Ascending aorta (tissue), 2 donors: Measurements from ENCODE around the gene TSC22D3. TPM values are rescaled to one million over a fixed set of nuclear protein-coding genes. Genes with fewer than 3 reads are reported as not detected.
"Not testable (repeated sequence)": the region's sequence is repeated elsewhere in the genome, so short reads cannot be mapped to it uniquely, and the experiment has no call there.

Source experiments
- DNase-seq, 2 donors: peaks; one replicate each; pipeline ENCODE4 v3.0.0-alpha.2; 2019; ENCODE audit warnings: low spot score in 2 of 2
- H3K27ac ChIP-seq, 2 donors: fragments of 200-600 bp; sonication (generic); one replicate each; pipeline ENCODE4 v1.5.1; 2016 to 2017; ENCODE audit warnings: mild to moderate bottlenecking in 1 of 2
- H3K27me3 ChIP-seq: fragments of 200-600 bp; sonication (generic); one replicate; pipeline ENCODE4 v1.5.1; 2017
- H3K36me3 ChIP-seq, 2 donors: fragments of 200-600 bp; sonication (generic); one replicate each; pipeline ENCODE4 v1.5.1; 2016
- H3K4me1 ChIP-seq, 2 donors: fragments of 200-600 bp; sonication (generic); one replicate each; pipeline ENCODE4 v1.5.1; 2016 to 2017; ENCODE audit warnings: mild to moderate bottlenecking in 1 of 2
- H3K4me3 ChIP-seq, 2 donors: fragments of 200-600 bp; sonication (generic); one replicate each; pipeline ENCODE4 v1.5.1; 2016 to 2017; ENCODE audit warnings: mild to moderate bottlenecking in 1 of 2
- H3K9me3 ChIP-seq, 2 donors: fragments of 200-600 bp; sonication (generic); one replicate each; pipeline ENCODE4 v1.5.1; 2016
- CTCF ChIP-seq, 3 experiments: fragments of 200-600 bp in 2 of 3; fragments of 450-650 bp in 1 of 3; sonication (generic) in 2 of 3; IDR thresholded peaks; one replicate each; pipeline ENCODE4 v1.5.1; 2016 to 2019; ENCODE audit warnings: antibody characterized with exemption in 3 of 3, mild to moderate bottlenecking in 1 of 3, moderate library complexity in 1 of 3
- intact Hi-C: fragments of 100-400 bp; cut with DNase I; formaldehyde crosslinking; loops from one replicate; pipeline ENCODE4 v1.15.1; 2023
- total RNA-seq: library from RNA; depleted of rRNA; stranded (reverse); fragments of >200 nt; gene quantifications from one replicate; pipeline ENCODE4 v1.1.0, GENCODE V29; 2016

Gene TSC22D3
- total RNA-seq, 1 donor from 2014 or later = 630 TPM

GRCh38 chrX:107669885-107670628 lies 105.5 kb downstream of the TSC22D3 start:
- no peak for TF ChIP-seq CTCF (IDR thresholded peaks at IDR 0.05)
- Histone ChIP-seq H3K9me3 (no peaks in the 10 kb centered on the region), H3K27ac (no peak overlapping the region), H3K36me3 (no peaks in the 10 kb centered on the region), H3K4me3 (no peak overlapping the region), H3K27me3 (no peaks in the 10 kb centered on the region), H3K4me1 (peaks cover 0 to 17% of the 10 kb centered on the region in 2 donors)
- no peak for DNase-seq
- intact Hi-C loops = loop anchor here (5.0 kb wide), 1 partner anchor 157 kb away; the partner anchor contains the start of gene MID2

GRCh38 chrX:107669261-107669660 lies 106.3 kb downstream of the TSC22D3 start:
- Histone ChIP-seq H3K9me3 (no peaks in the 10 kb centered on the region), H3K4me3 (no peak overlapping the region), H3K27me3 (no peaks in the 10 kb centered on the region), H3K4me1 (peaks cover 0 to 12% of the 10 kb centered on the region in 2 donors), H3K27ac (no peak overlapping the region), H3K36me3 (peaks cover 0 to 3% of the 10 kb centered on the region in 2 donors)
- intact Hi-C loops = no loop called here
- DNase-seq = no peak
- TF ChIP-seq CTCF (IDR thresholded peaks at IDR 0.05) = no peak

- DNase-seq, H3K4me1 ChIP-seq, intact Hi-C loops, H3K9me3 ChIP-seq, H3K36me3 ChIP-seq, H3K27ac ChIP-seq, H3K27me3 ChIP-seq, H3K4me3 ChIP-seq: not testable (repeated sequence)
Observed at GRCh38 chrX:107668710-107669109, 106.9 kb downstream of the TSC22D3 start.

GRCh38 chrX:107667426-107667825 lies 108.2 kb downstream of the TSC22D3 start:
- intact Hi-C loops = no loop called here
- Histone ChIP-seq H3K27ac (no peak overlapping the region), H3K36me3 (peaks cover 0 to 4% of the 10 kb centered on the region in 2 donors), H3K4me3 (no peak overlapping the region), H3K4me1 (no peaks in the 10 kb centered on the region), H3K9me3 (no peaks in the 10 kb centered on the region), H3K27me3 (no peaks in the 10 kb centered on the region)
- no peak for DNase-seq
- no peak for TF ChIP-seq CTCF (IDR thresholded peaks at IDR 0.05)

- no peak overlapping the region for H3K4me3 ChIP-seq
- H3K9me3 ChIP-seq = no peaks in the 10 kb centered on the region
- DNase-seq = no peak
- intact Hi-C loops = no loop called here
- no peaks in the 10 kb centered on the region for H3K27me3 ChIP-seq
- H3K4me1 ChIP-seq = no peaks in the 10 kb centered on the region
- H3K27ac ChIP-seq = no peak overlapping the region
- TF ChIP-seq CTCF (IDR thresholded peaks at IDR 0.05) = no peak
- H3K36me3 ChIP-seq = peaks cover 0 to 4% of the 10 kb centered on the region in 2 donors
Observed at GRCh38 chrX:107666931-107667330, 108.7 kb downstream of the TSC22D3 start.

Other genes with a start within 250 kb of the TSC22D3 start
- 14.0 TPM for gene PRPS1, start 147.3 kb downstream of the TSC22D3 start, total RNA-seq
- not detected for gene NCBP2L, start 1.9 kb upstream of the TSC22D3 start, total RNA-seq
- 37.1 TPM for gene MID2, start 50.1 kb upstream of the TSC22D3 start, total RNA-seq
- gene TEX13B, start 206.6 kb upstream of the TSC22D3 start, total RNA-seq = not detected